Stimulated activated memory B cell treated with anti-CD40 and anti-IgM and Interleukin-4, amounts not matched to agents 10 μg/mL and 1 μg/mL and 100 μg/mL, for 72 hours (primary cell): ENCODE results near the gene GLIS2.
A peak's percentile ranks its signal among the peaks of the same experiment; 100 is the strongest.

Experiments
- ATAC-seq: fragments of 150-1000 bp; cut with Tn5 transposase; 2 replicates; pipeline ENCODE4 v1.10.0; 2021
- H3K27ac Mint-ChIP-seq: one replicate; pipeline ENCODE4 v1.8.0; 2022; ENCODE audit warnings: mild to moderate bottlenecking, mixed read lengths
- H3K27me3 Mint-ChIP-seq: one replicate; pipeline ENCODE4 v1.8.0; 2022; ENCODE audit warnings: mixed read lengths
- H3K36me3 Mint-ChIP-seq: one replicate; pipeline ENCODE4 v1.8.0; 2022; ENCODE audit warnings: mixed read lengths
- H3K4me1 Mint-ChIP-seq: one replicate; pipeline ENCODE4 v1.8.0; 2022; ENCODE audit warnings: mixed read lengths
- H3K4me3 Mint-ChIP-seq: one replicate; pipeline ENCODE4 v1.8.0; 2022; ENCODE audit warnings: mild to moderate bottlenecking, moderate library complexity, mixed read lengths
- H3K9me3 Mint-ChIP-seq: one replicate; pipeline ENCODE4 v1.8.0; 2022; ENCODE audit warnings: mixed read lengths

GLIS2 gene

GRCh38 chr16:4315186-4316107, at the start of gene GLIS2:
GLIS2 (plus strand) TSS chr16:4316067; CDS start chr16:4332281, 16,214 bp downstream.
- Mint-ChIP-seq H3K4me3 (peak within 1 kb of the TSS; percentile 81), H3K36me3 (no peaks in the 10 kb centered on the region), H3K27me3 (peaks cover 43% of the 10 kb centered on the region), H3K9me3 (no peaks in the 10 kb centered on the region), H3K4me1 (peaks cover 36% of the 10 kb centered on the region), H3K27ac (peak within 1 kb of the TSS; percentile 11)
- peak; percentile 17 for ATAC-seq

DNA sequence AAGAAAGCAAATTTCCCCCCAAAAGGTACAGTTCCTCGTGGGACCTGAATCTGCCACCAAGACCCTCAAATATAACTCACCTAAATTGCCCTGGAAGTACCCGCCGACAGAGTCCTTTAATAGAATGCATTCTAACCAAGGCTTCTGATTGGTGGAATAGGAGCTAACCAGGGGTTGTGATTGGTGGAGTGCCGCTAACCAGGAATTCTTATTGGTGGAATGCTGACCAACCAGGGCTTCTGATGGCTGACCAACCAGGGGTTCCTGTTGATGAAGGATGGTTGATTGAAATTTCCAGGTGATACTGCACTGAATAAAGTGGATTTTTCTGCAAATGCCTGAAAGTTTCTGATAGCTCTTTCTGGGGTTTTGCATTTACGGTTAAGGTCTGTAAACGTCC, 49.5 kb upstream of the GLIS2 start:
- no peak overlapping the region for H3K4me3 Mint-ChIP-seq
- peaks cover 40% of the 10 kb centered on the region for H3K4me1 Mint-ChIP-seq
- H3K27me3 Mint-ChIP-seq = no peaks in the 10 kb centered on the region
- no peak overlapping the region for H3K27ac Mint-ChIP-seq
- no peaks in the 10 kb centered on the region for H3K9me3 Mint-ChIP-seq
- peaks cover 14% of the 10 kb centered on the region for H3K36me3 Mint-ChIP-seq
- no peak for ATAC-seq

- H3K27me3 Mint-ChIP-seq = no peaks in the 10 kb centered on the region
- no peak overlapping the region for H3K27ac Mint-ChIP-seq
- H3K4me3 Mint-ChIP-seq = no peak overlapping the region
Observed at GRCh38 chr16:4270091-4270490, 45.8 kb upstream of the GLIS2 start.

DNA sequence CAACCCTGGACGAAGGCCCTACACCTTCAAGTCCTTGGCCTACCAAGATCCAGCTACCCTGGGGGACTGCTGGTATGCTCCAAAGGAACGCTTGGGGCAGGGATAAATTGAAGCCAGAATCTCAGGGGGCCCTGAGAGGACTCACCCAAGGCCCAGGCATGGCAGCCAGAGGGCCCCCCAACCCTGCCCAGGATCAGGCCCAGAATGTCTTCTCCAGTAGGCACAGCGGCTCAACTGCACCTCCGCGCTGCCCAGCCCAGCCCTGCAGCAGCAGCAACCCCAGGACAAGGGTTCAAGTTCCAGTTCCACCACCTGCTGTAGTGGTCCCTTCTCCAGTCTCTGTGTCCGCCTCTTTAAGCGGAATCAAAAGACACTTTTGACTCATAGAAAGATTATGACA, 45.3 kb upstream of the GLIS2 start:
- H3K4me1 Mint-ChIP-seq = peaks cover 30% of the 10 kb centered on the region
- H3K9me3 Mint-ChIP-seq = no peaks in the 10 kb centered on the region
- peak overlapping the region; percentile 92 for H3K4me3 Mint-ChIP-seq
- no peak for ATAC-seq
- no peaks in the 10 kb centered on the region for H3K27me3 Mint-ChIP-seq
- H3K36me3 Mint-ChIP-seq = no peaks in the 10 kb centered on the region
- peak overlapping the region; percentile 96 for H3K27ac Mint-ChIP-seq

More at GRCh38 chr16:4270091-4270490, 45.8 kb upstream of the GLIS2 start:
- ATAC-seq = no peak
- no peaks in the 10 kb centered on the region for H3K36me3 Mint-ChIP-seq
- H3K9me3 Mint-ChIP-seq = no peaks in the 10 kb centered on the region
- H3K4me1 Mint-ChIP-seq = peaks cover 30% of the 10 kb centered on the region

DNA sequence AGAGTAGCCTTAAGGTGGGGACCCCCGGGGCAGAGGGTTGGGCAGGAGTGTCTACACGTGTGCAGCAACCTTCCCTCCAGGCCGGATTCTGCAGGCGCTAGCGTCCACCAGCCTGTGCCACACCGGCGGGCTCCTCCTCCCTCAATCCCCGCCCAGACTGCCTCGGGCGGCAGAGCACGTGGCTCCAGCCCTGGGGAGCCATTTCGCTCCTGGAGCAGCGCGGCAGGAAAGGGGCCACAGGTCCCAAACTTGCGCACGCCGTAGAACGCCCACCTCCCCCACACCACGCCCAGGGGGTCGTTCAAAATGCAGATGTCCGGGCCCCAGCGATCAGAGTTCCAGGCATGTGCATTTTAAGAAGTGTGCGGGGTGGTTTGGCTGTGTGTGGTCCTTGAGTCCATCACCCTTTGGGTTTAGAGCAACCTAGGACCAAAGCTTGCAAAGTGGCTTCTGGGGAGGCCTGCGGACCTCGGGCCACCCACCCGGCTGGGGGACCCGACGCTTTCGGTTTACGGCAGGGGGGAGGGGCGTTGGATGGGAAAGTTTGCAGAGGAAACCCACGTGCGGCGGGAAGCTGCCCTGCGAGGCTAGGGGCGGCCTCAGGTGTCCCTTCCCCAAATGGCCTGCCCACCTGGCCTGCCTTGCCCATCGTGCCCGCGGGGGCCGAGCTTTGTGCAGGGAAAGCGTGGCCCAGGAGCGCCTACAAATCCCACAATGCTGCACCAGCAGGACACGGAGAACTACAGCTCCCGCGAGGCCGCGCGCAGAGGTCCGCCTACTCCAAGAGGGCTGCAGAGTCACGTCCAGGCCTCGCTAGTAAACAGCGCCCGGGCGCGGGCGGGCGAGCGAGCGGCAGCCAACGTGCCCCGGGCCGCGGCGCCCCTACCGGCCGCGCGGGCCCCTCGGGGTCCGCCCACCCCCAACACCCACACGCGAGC, 44.4 kb upstream of the GLIS2 start:
- H3K4me1 Mint-ChIP-seq = peaks cover 23% of the 10 kb centered on the region
- ATAC-seq = peak; percentile 89
- H3K36me3 Mint-ChIP-seq = no peaks in the 10 kb centered on the region
- H3K9me3 Mint-ChIP-seq = no peaks in the 10 kb centered on the region
- H3K27ac Mint-ChIP-seq = peak overlapping the region; percentile 96
- H3K27me3 Mint-ChIP-seq = no peaks in the 10 kb centered on the region
- H3K4me3 Mint-ChIP-seq = peak overlapping the region; percentile 92

- ATAC-seq = peak; percentile 53
- Mint-ChIP-seq H3K9me3 (no peaks in the 10 kb centered on the region), H3K36me3 (no peaks in the 10 kb centered on the region), H3K4me3 (peak overlapping the region; percentile 92), H3K27ac (peak overlapping the region; percentile 96), H3K27me3 (no peaks in the 10 kb centered on the region), H3K4me1 (peaks cover 21% of the 10 kb centered on the region)
Observed at GRCh38 chr16:4272114-4272956, 43.5 kb upstream of the GLIS2 start.

GRCh38 chr16:4273858-4274311, 42.0 kb upstream of the GLIS2 start:
- Mint-ChIP-seq H3K4me3 (peak overlapping the region; percentile 92), H3K36me3 (no peaks in the 10 kb centered on the region), H3K4me1 (peaks cover 15% of the 10 kb centered on the region), H3K27me3 (no peaks in the 10 kb centered on the region), H3K27ac (peak overlapping the region; percentile 96), H3K9me3 (no peaks in the 10 kb centered on the region)
- peak; percentile 14 for ATAC-seq

DNA sequence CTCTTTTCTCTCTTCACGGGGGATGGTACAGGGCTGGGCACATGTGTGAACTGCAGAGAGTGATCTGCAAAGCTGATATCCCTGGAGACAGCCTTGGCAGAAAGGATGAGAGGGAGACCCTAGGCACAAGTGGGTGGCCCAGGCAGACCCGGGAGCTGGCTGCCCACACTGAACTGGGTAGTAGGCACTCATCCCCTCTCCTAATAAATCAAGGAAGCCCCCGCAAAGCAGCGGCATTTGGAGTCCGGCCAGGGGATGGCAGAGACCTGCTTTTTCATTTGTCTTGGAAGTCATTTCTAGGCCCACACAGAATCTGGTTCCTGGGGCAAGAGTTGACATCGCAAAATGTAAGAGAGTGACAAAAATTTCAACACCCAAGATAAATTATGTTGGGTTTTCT, 40.0 kb upstream of the GLIS2 start:
- no peak overlapping the region for H3K27ac Mint-ChIP-seq
- H3K27me3 Mint-ChIP-seq = no peaks in the 10 kb centered on the region

DNA sequence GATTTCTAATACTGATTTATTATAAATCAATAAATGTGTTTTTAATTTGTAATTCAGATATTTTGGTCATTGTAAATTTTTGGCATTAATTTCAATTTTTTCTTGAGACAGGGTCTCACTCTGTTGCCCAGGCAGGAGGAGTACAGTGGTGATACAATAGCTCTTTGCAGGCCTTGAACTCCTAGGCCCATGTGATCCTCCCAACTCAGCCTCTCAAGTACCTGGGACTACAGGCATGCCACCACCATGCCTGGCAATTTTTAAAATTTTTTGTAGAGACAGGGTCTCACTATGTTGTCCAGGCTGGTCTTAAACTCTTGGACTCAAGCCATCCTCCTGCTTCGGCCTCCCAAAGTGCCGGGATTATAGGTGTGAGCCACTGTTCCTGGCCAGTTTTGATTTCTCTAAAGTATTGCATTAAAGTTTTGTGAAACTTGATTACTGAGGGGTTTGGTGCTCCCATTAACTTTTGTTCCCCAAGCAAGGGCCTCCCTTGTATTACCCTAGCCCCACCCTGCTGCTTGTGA, 37.8 kb upstream of the GLIS2 start:
- no peak for ATAC-seq
- peaks cover 3% of the 10 kb centered on the region for H3K9me3 Mint-ChIP-seq
- H3K27ac Mint-ChIP-seq = no peak overlapping the region
- H3K4me1 Mint-ChIP-seq = no peaks in the 10 kb centered on the region
- peaks cover under 1% of the 10 kb centered on the region for H3K27me3 Mint-ChIP-seq
- H3K4me3 Mint-ChIP-seq = no peak overlapping the region
- no peaks in the 10 kb centered on the region for H3K36me3 Mint-ChIP-seq

More for the DNA sequence above, 40.0 kb upstream of the GLIS2 start:
- Mint-ChIP-seq H3K4me1 (peaks cover 6% of the 10 kb centered on the region), H3K9me3 (peaks cover 3% of the 10 kb centered on the region), H3K4me3 (no peak overlapping the region), H3K36me3 (no peaks in the 10 kb centered on the region)
- no peak for ATAC-seq

DNA sequence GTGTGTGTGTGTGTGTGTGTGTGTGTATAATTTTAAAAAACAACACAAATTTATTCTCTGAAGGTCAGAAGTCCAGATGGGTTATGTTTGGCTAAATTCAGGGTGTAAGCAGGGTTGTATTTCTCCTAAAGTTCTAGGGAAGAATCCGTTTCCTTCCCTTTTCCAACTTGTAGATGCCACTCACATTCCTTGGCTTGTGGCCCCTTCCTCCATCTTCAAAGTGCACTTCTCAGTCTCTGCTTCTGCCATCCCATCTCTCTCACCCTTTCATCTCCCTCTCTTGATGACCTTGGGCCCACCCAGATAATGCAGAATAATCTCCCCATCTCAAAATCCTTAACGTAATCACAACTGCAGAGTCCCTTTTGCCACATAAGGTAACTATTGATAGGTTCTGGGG, 35.2 kb upstream of the GLIS2 start:
- ATAC-seq = no peak
- no peak overlapping the region for H3K4me3 Mint-ChIP-seq
- no peak overlapping the region for H3K27ac Mint-ChIP-seq
- no peaks in the 10 kb centered on the region for H3K4me1 Mint-ChIP-seq
- H3K36me3 Mint-ChIP-seq = no peaks in the 10 kb centered on the region
- peaks cover 3% of the 10 kb centered on the region for H3K9me3 Mint-ChIP-seq
- H3K27me3 Mint-ChIP-seq = peaks cover 22% of the 10 kb centered on the region

- Mint-ChIP-seq H3K27me3 (peaks cover 42% of the 10 kb centered on the region), H3K9me3 (peaks cover 3% of the 10 kb centered on the region), H3K36me3 (no peaks in the 10 kb centered on the region), H3K4me1 (peaks cover 9% of the 10 kb centered on the region), H3K4me3 (no peak overlapping the region), H3K27ac (no peak overlapping the region)
- ATAC-seq = no peak
Observed at GRCh38 chr16:4283441-4283840, 32.4 kb upstream of the GLIS2 start.

DNA sequence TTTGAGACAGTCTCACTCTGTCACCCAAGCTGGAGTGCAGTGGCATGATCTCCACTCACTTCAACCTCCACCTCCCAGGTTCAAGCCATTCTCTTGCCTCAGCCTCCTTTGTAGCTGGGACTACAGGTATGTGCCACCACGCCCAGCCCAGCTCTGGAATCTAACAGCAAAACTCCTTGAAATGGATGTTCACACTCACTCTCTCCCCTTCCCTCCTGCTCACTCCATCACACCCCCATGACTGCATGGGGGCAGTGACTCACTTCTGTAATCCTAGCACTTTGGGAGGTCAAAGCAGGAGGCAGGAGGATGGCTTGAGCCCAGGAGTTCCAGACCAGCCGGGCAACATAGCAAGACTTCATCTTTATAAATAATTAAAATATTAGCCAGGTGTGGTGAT, 31.9 kb upstream of the GLIS2 start:
- Mint-ChIP-seq H3K9me3 (peaks cover 3% of the 10 kb centered on the region), H3K36me3 (no peaks in the 10 kb centered on the region), H3K27me3 (peaks cover 47% of the 10 kb centered on the region), H3K4me1 (peaks cover 12% of the 10 kb centered on the region), H3K27ac (no peak overlapping the region), H3K4me3 (no peak overlapping the region)
- ATAC-seq = no peak

DNA sequence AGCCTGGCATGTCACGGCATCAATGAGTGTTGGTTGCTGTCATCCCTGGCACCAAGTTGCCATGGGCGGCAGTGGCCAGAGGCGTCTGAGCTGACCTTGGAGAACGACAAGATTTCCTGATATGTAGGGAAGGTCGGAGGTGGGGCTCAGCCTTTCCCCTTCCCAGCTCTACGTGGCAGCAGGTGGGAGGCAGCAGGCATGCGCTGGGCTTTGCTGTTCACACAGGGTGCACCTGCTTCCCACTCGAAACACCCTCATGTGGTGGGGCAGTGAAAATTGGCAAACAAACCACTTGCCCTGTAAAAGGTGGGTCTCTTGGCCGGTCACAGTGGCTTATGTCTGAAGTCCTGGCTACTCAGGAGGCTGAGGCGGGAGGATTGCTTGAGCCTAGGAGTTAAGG, 30.7 kb upstream of the GLIS2 start:
- Mint-ChIP-seq H3K4me1 (peaks cover 12% of the 10 kb centered on the region), H3K4me3 (no peak overlapping the region), H3K27me3 (peaks cover 49% of the 10 kb centered on the region), H3K27ac (no peak overlapping the region), H3K36me3 (no peaks in the 10 kb centered on the region), H3K9me3 (peaks cover 3% of the 10 kb centered on the region)
- no peak for ATAC-seq

DNA sequence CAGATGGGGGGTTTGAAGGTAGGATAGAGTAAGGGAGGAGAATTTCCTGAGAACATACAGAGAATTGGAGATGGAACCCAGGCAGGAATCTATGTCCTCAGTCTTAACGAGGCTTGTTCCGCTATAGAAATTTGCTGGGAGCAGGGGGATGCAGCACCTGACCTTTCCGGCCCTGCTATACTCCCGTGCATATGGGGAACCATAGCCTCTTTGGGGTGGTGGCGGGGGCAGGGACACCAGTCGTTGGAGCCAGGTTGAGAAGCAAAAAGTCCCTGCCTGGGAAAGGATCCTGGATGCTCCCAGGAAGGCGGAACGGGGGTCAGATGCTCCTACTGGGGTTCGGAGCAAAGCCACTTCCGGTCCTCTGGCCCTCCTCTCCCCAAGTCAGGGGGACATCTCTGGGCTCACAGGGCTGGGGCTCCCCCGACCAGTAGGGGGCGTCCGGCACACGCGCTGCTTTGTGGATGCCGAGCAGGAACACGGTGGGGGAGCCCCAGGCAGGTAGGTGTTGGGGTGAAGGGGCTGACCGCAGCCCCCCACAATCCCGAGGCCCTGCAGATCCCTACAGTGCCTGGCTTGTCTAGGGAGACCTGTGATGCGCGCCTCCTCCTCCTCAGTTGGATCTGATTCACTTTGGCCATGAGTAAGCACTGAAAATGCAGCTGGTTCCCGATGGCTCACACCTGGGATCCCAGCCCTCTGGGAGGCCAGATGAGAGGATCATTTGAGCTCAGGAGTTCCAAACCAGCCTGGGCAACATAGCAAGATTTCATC, 27.5 kb upstream of the GLIS2 start:
- Mint-ChIP-seq H3K4me1 (peaks cover 19% of the 10 kb centered on the region), H3K4me3 (no peak overlapping the region), H3K27me3 (peaks cover 77% of the 10 kb centered on the region), H3K9me3 (no peaks in the 10 kb centered on the region), H3K36me3 (no peaks in the 10 kb centered on the region), H3K27ac (no peak overlapping the region)
- peak; percentile 94 for ATAC-seq
